C4-2B (cell line): ENCODE results near the gene VSX1.

Experiments used
- ZFX ChIP-seq: fragments of 450-650 bp; IDR thresholded peaks from 2 replicates; pipeline ENCODE4 v1.6.1; 2017
- TF ChIP-seq, protein P1 (sequence below): fragments of 450-650 bp; conservative IDR thresholded peaks from 2 replicates; pipeline ENCODE4 v1.5.1; 2017; ENCODE audit warnings: mild to moderate bottlenecking

DNA sequence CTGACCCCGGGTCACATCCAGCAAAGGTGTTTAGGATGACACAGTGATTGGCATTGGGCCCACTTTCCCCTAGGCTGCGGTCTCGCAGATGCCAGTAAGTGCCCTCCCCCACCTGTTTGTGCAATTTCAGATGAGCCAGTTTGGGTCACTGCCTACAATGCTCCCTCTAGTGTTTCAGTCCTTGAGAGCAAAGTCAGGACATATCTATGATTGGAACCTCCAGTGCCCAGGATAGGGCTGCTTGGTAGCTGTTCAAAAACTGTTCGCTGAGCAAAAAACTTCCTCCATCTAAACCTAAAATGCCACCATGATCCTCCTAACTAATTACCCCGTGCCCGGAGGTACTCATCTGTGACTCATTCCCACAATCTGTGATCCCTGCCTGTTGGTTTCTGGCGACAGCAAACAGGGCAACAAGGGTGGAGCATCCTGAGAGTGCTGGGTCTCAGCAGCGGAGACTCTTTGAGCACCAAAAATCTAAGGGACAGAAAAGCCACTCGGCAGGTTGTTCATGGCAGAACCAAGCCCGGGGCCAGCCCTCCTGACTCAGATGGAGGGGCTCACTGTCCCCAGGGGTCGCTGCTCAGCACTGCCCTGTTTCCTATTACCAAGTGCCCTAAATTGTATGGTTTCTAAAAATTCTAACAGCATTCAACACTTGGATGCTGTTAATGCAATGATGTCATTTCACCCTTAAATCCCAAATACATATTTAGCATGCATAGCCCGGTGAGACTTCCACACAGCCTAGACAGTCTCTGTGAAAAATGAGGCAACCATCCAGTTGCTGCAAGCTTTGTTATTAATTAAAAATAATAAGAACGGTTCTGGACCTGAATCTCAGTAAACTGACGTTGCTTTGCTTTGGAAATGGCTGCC lies 5.0 kb downstream of the VSX1 start:
- TF ChIP-seq, protein P1, sequence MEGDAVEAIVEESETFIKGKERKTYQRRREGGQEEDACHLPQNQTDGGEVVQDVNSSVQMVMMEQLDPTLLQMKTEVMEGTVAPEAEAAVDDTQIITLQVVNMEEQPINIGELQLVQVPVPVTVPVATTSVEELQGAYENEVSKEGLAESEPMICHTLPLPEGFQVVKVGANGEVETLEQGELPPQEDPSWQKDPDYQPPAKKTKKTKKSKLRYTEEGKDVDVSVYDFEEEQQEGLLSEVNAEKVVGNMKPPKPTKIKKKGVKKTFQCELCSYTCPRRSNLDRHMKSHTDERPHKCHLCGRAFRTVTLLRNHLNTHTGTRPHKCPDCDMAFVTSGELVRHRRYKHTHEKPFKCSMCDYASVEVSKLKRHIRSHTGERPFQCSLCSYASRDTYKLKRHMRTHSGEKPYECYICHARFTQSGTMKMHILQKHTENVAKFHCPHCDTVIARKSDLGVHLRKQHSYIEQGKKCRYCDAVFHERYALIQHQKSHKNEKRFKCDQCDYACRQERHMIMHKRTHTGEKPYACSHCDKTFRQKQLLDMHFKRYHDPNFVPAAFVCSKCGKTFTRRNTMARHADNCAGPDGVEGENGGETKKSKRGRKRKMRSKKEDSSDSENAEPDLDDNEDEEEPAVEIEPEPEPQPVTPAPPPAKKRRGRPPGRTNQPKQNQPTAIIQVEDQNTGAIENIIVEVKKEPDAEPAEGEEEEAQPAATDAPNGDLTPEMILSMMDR = peak; percentile 73
- no peak for TF ChIP-seq ZFX
